ENCODE measurements around the gene RPS6KA1. TPM values are rescaled to one million over a fixed set of nuclear protein-coding genes. Genes with fewer than 3 reads are reported as not detected.

RPS6KA1 gene
- total and polyA plus RNA-seq, 2 of the 4 experiments (the other 2 are of a cell fraction) = 3.6 to 6.3 TPM

DNA sequence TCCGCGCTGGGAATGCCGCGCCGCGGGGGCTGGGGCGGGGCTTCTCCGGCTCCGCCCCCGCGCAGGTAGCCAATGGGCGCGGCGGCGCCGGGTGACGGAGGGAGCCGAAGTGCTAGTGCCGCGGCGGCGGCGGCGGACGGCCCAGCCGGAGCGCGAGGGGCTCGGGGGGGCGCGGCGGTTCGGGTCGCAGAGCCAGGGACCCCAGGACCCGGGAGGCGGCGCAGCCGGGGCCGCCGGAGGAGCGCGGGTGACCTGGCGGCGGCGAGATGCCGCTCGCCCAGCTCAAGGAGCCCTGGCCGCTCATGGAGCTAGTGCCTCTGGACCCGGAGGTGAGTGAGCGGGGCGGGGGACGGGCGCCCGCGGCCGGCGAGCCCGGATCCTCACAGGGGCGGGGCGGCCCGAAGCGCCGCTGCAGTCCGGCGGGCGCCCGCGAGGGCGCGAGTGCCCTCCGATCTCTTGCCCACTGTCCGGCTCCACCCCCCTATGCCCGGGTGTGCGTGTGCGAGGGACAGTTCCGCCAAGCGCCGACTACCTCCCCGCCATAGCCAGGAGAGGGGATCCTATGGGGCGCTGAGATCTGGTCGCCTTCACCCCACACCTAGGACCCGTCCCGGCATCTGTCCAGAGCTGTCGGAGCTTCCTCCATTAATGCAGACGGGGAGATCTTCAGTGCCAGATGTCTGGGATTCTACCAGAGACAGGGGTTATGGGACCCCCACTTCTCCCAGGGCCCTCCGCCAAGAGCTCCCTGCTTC lies at the start of gene RPS6KA1 (continued):
- TF ChIP-seq, protein P1, sequence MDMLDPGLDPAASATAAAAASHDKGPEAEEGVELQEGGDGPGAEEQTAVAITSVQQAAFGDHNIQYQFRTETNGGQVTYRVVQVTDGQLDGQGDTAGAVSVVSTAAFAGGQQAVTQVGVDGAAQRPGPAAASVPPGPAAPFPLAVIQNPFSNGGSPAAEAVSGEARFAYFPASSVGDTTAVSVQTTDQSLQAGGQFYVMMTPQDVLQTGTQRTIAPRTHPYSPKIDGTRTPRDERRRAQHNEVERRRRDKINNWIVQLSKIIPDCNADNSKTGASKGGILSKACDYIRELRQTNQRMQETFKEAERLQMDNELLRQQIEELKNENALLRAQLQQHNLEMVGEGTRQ (IDR thresholded peaks at IDR 0.05; ENCODE audit: low read depth, low read length) = no peak
- TF ChIP-seq MAZ (IDR thresholded peaks at IDR 0.05; ENCODE audit: borderline replicate concordance, low read depth, low read length) = no peak
- no peak for TF ChIP-seq FOS (IDR thresholded peaks at IDR 0.05; ENCODE audit: low read depth, low read length)
- TF ChIP-seq MXI1 (IDR thresholded peaks at IDR 0.05; ENCODE audit: borderline replicate concordance, low read depth, low read length) = no peak
